ENCODE measurements around the gene EXOC7.

Gene EXOC7

GRCh38 chr17:76076146-76076764 is 27.3 kb downstream of the EXOC7 start:
- TF ChIP-seq, protein P1, sequence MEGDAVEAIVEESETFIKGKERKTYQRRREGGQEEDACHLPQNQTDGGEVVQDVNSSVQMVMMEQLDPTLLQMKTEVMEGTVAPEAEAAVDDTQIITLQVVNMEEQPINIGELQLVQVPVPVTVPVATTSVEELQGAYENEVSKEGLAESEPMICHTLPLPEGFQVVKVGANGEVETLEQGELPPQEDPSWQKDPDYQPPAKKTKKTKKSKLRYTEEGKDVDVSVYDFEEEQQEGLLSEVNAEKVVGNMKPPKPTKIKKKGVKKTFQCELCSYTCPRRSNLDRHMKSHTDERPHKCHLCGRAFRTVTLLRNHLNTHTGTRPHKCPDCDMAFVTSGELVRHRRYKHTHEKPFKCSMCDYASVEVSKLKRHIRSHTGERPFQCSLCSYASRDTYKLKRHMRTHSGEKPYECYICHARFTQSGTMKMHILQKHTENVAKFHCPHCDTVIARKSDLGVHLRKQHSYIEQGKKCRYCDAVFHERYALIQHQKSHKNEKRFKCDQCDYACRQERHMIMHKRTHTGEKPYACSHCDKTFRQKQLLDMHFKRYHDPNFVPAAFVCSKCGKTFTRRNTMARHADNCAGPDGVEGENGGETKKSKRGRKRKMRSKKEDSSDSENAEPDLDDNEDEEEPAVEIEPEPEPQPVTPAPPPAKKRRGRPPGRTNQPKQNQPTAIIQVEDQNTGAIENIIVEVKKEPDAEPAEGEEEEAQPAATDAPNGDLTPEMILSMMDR (conservative IDR thresholded peaks at IDR 0.05; ENCODE audit: low read depth, low read length), result no peak
- no peak for DNase-seq (ENCODE audit: low read depth)
- H3K4me3 ChIP-seq (ENCODE audit: low read length), result no peak overlapping the region

DNA sequence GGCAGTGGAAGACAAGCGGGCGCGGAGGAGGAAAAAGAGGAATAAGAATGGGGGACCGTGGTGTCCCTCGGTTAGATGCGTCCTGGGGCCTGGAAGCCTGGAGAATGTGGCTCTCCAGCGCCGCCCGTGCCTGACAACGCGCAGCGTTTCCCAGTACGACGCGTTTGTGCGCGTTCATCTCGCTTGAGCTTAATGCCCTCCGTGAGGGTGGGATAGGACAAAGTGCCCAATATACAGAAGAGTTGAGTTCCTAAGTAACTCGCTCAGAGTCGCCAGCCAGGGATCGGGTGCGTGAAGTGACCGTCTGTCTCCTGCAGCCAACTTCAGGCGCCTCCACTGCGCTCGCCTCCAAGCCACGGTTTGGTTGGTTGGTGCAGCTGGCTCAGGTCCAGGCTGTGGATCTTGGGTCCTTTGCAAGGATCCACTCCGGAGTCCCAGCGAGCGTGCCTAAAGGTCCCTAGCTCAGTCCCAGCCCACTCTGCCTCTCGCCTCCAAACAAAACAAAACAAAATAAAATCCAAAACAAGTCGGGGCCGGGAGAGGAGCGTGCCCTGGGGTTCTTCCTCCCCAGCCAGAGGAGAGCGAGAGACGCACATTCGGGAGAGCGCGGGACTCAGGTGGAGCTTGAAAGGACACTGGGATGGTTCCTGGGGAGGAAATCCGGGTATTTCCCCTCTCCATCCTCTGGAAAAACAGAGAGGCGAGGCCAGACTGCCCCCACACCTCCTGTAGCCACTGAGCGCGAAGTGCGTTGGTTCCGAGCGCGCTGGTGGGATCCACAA is 28.0 kb downstream of the EXOC7 start:
- TF ChIP-seq, protein P1 (conservative IDR thresholded peaks at IDR 0.05; ENCODE audit: low read depth, low read length), result peak; percentile 22
- no peak overlapping the region for H3K4me3 ChIP-seq (ENCODE audit: low read length)
- DNase-seq (ENCODE audit: low read depth), result no peak

DNA sequence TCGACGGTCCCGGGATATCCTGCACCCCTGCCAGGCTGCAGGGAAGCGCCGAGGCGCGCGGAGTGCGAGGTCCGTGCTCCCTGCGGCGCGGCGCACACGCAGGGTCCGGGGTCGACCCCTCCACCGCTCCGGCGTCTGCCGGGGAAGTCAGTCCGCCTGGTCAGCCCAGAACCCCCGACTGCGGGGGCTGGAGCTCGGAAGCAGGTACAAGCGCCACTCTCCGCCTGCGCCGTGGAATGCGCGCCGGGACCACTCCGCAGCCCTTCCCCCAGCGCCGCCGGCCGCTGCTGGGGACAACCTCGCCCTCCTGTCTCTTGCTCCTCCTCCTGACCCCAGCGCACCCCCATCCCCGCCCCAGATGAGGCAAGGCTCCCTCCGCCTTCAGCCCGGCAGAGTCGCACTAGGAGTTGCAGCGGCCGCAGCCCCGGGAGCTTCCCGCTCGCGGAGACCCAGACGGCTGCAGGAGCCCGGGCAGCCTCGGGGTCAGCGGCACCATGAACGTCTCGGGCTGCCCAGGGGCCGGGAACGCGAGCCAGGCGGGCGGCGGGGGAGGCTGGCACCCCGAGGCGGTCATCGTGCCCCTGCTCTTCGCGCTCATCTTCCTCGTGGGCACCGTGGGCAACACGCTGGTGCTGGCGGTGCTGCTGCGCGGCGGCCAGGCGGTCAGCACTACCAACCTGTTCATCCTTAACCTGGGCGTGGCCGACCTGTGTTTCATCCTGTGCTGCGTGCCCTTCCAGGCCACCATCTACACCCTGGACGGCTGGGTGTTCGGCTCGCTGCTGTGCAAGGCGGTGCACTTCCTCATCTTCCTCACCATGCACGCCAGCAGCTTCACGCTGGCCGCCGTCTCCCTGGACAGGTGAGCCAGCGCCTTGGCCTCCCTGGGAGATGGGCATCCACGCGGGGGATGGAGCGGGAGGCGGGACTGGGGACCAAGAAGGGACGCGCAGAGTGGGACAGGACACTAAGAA is 28.9 kb downstream of the EXOC7 start, which contains the start of gene GALR2:
Gene GALR2 (plus strand): TSS at position 392 of the 974 bp plus-strand sequence. CDS start 103 bp downstream, at position 495.
- no peak within 1 kb of the TSS for H3K4me3 ChIP-seq (ENCODE audit: low read length)
- DNase-seq (ENCODE audit: low read depth), result no peak
- TF ChIP-seq, protein P1 (conservative IDR thresholded peaks at IDR 0.05; ENCODE audit: low read depth, low read length), result no peak

GRCh38 chr17:76072148-76072858 is 31.3 kb downstream of the EXOC7 start, which contains the start of gene SRP68:
Gene SRP68 (minus strand): TSS chr17:76072517. CDS start chr17:76072491, 26 bp downstream.
- peak within 1 kb of the TSS; percentile 96 for H3K4me3 ChIP-seq (ENCODE audit: low read length)
- TF ChIP-seq, protein P1 (conservative IDR thresholded peaks at IDR 0.05; ENCODE audit: low read depth, low read length), result no peak
- peak; percentile 81 for DNase-seq (ENCODE audit: low read depth)

DNA sequence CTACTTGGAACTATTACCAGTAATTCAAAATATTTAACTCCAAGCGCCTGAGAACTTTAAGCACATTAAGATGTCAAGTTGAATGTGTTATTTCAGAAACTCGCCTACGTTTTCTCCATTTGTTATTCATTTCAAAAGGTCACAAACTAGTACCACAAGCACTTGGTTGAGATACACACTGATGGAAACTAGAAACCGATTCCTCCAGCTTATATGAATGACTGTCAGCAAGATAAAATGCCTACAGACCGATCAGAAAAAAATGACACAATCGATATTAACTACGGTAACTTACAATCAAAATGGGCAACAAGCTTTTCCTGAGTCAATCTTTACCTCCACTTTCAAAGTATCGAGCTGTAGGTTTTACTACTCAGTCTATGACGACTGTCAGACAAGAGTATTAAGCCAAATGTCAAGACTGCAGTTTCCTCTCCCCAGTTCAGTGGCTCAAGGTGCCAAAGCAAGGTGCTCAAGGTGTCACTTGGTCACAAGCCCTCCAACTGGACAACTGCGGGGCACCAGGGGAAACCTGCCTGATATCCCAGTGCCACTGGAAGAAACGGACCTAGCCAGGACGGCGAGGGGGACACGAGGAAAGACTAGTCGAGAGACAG is 31.9 kb downstream of the EXOC7 start:
- DNase-seq (ENCODE audit: low read depth), result no peak
- TF ChIP-seq, protein P1 (conservative IDR thresholded peaks at IDR 0.05; ENCODE audit: low read depth, low read length), result no peak
- H3K4me3 ChIP-seq (ENCODE audit: low read length), result peak overlapping the region; percentile 96

GRCh38 chr17:76065775-76066174 is 37.8 kb downstream of the EXOC7 start:
- H3K4me3 ChIP-seq (ENCODE audit: low read length), result no peak overlapping the region
- no peak for DNase-seq (ENCODE audit: low read depth)
- TF ChIP-seq, protein P1 (conservative IDR thresholded peaks at IDR 0.05; ENCODE audit: low read depth, low read length), result no peak
